ENCODE data around the gene ZNF584. TPM values are rescaled to one million over a fixed set of nuclear protein-coding genes. Genes with fewer than 3 reads are reported as not detected.
"Not testable (repeated sequence)": the region's sequence is repeated elsewhere in the genome, so short reads cannot be mapped to it uniquely, and the experiment has no call there.

The ZNF584 gene
- total RNA-seq, 1 donor from 2014 or later = 31.1 TPM

DNA sequence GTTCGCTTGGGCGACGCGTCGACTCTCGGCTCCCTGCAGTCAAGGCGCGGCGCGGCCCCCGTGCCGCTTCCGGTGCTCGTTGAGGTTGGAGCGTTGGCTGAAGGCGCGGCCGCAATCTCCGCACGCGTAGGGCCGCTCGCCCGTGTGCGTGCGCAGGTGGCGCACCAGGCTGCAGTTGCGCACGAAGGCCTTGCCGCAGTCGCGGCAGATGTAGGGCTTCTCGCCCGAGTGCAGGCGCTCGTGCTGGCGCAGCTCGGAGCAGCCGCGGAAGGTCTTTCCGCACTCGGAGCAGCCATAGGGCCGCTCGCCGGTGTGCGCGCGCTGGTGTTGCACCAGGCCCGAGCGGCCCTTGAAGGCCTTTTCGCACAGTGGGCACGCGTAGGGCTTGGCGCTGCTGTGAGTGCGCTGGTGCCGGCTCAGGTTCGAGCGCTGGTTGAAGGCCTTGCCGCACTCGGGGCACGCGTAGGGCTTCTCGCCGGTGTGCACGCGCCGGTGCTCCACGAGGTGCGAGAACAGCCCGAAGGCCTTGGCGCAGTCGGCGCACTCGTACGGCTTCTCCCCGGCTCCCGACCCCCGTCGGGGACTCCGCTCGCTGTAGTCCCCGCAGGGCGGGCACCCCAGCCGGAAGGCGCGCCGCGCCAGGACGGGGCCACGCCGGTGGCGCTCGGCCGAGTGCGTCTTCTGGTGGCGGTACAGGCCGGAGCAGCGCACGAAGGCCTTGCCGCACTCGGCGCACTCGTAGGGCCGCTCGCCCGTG lies 40.6 kb upstream of the ZNF584 start:
- Mint-ChIP-seq H3K36me3 (ENCODE audit: low read depth) (no peaks in the 10 kb centered on the region), H3K9me3 (no peaks in the 10 kb centered on the region), H3K4me3 (no peak overlapping the region), H3K27ac (ENCODE audit: unreplicated experiment) (no peak overlapping the region), H3K4me1 (no peaks in the 10 kb centered on the region), H3K27me3 (ENCODE audit: low read depth) (no peaks in the 10 kb centered on the region)
- TF ChIP-seq, protein P1, sequence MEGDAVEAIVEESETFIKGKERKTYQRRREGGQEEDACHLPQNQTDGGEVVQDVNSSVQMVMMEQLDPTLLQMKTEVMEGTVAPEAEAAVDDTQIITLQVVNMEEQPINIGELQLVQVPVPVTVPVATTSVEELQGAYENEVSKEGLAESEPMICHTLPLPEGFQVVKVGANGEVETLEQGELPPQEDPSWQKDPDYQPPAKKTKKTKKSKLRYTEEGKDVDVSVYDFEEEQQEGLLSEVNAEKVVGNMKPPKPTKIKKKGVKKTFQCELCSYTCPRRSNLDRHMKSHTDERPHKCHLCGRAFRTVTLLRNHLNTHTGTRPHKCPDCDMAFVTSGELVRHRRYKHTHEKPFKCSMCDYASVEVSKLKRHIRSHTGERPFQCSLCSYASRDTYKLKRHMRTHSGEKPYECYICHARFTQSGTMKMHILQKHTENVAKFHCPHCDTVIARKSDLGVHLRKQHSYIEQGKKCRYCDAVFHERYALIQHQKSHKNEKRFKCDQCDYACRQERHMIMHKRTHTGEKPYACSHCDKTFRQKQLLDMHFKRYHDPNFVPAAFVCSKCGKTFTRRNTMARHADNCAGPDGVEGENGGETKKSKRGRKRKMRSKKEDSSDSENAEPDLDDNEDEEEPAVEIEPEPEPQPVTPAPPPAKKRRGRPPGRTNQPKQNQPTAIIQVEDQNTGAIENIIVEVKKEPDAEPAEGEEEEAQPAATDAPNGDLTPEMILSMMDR (conservative IDR thresholded peaks at IDR 0.05) = no peak
- DNase-seq (ENCODE audit: low read depth, low spot score) = no peak

DNA sequence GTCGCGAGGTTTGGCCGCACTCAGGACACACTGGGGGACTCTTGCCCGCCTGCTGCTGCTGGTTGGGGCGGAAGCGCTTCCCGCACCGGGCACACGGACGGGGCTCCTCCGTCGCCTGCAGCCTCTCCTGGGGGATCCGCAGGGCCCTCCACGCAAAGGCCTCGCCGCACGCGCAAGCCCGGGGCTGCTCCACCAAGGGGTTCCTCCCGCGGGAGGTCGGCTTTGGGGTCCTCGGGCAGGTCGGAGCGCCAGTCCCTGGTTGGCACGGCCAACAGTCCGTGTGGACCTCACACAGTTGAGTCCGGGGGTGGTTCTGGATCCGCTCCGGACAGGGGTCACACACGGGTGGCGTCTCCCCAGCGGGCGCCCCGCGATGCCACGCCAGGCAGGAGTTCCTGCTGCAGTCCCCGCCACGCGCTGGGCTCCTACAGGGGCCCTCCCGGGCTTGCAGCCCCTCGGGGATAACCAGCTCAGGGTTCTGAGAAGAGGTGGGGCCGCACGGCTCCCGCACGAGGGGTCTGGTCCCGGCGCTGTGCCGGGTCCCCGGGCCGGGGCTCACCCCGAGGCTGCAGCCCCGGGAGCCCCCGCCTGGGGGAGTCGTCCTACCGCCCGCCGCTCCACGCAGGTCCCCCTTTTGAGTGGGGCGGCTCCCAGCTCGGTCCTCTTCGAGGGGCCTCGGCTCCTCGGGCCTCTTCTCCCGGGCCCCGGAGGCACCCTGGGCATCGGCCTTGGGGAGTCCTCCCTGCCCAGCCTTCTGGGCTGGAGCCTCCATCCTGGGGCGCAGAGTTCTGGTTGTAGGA lies 39.7 kb upstream of the ZNF584 start:
- TF ChIP-seq, protein P1 (conservative IDR thresholded peaks at IDR 0.05) = no peak
- Mint-ChIP-seq H3K27me3 (ENCODE audit: low read depth) (no peaks in the 10 kb centered on the region), H3K4me3 (no peak overlapping the region), H3K4me1 (no peaks in the 10 kb centered on the region), H3K9me3 (no peaks in the 10 kb centered on the region), H3K36me3 (ENCODE audit: low read depth) (no peaks in the 10 kb centered on the region), H3K27ac (ENCODE audit: unreplicated experiment) (no peak overlapping the region)
- no peak for DNase-seq (ENCODE audit: low read depth, low spot score)

DNA sequence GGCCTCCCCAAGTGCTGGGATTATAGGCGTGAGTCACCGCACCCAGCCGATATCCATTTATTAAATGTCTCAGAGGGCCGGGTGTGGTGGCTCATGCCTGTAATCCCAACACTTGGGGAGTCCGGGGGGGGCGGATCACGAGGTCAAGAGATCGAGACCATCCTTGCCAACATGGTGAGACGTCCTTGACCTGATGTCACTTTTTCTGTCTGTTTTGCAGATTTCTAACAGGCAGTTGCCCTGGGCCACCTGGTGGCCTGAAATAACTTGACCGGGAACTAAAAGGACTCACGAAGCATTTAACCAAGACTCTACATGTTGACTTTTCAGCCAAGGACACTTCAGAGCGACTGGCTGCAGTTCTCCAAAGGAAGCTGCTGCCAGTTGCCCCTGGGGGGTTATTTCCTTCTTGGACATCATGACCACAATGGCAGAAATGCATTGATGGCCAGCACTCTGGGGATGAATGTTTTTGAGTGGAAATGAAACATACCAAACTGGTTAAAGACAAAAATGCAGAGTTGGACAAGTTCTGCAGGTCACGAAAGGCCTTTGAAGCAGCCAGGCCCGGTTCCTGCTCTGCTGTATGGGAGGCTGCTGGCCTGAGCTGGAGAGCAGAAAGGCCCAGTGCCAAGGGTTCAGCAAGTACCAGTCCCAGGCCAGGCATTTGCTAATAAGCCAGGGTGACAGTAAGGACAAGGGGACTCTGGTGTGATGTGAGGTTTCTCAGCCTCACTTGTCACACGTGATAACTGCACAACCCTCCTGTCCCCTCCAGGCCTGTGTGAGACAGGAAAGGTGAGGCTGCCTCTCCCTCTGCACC lies 35.9 kb upstream of the ZNF584 start:
- TF ChIP-seq, protein P1 (conservative IDR thresholded peaks at IDR 0.05) = peak; percentile 41
- Mint-ChIP-seq H3K9me3 (no peaks in the 10 kb centered on the region), H3K27ac (ENCODE audit: unreplicated experiment) (no peak overlapping the region), H3K4me3 (no peak overlapping the region), H3K36me3 (ENCODE audit: low read depth) (no peaks in the 10 kb centered on the region), H3K4me1 (no peaks in the 10 kb centered on the region), H3K27me3 (ENCODE audit: low read depth) (no peaks in the 10 kb centered on the region)
- no peak for DNase-seq (ENCODE audit: low read depth, low spot score)

DNA sequence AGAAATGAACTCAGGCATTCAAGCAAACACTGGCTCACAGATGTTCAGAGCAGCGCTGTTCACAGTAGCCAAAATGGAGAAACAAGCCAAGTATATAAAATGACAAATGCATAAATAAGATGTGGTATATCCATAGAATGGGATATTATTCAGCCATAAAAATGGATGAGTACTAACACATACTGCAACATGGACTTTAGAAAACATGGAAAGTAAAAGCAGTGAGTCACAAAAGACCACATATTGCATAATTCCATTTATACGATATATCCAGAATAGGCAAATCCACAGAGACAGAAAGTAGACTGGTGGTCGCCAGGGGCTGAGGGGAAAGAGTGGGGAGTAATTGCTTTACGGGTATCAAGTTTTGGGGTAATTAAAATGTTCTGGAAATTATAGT lies 34.2 kb upstream of the ZNF584 start:
- Mint-ChIP-seq H3K36me3 (ENCODE audit: low read depth) (no peaks in the 10 kb centered on the region), H3K4me1 (no peaks in the 10 kb centered on the region), H3K27ac (ENCODE audit: unreplicated experiment) (no peak overlapping the region), H3K4me3 (peak overlapping the region; percentile 1), H3K27me3 (ENCODE audit: low read depth) (no peaks in the 10 kb centered on the region), H3K9me3 (no peaks in the 10 kb centered on the region)
- TF ChIP-seq, protein P1 (conservative IDR thresholded peaks at IDR 0.05) = no peak
- DNase-seq (ENCODE audit: low read depth, low spot score) = no peak

DNA sequence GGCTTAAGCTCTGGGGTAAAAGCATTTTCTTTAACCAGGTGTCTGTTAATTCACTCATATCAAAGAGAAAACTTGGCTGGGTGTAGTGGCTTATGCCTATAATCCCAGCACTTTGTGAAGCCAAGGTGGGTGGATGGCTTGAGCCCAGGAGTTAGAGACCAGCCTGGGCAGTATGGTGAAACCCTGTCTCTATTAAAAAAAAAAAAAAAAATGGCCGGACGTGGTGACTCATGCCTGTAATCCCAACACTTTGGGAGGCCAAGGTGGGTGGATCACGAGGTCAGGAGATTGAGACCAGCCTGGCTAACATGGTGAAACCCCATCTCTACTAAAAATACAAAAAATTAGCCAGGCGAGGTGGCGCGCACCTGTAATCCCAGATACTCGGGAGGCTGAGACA lies 31.7 kb upstream of the ZNF584 start:
- H3K9me3 Mint-ChIP-seq; H3K27ac Mint-ChIP-seq (ENCODE audit: unreplicated experiment); H3K27me3 Mint-ChIP-seq (ENCODE audit: low read depth); H3K36me3 Mint-ChIP-seq (ENCODE audit: low read depth); DNase-seq (ENCODE audit: low read depth, low spot score): not testable (repeated sequence)
- Mint-ChIP-seq H3K4me3 (peak overlapping the region; percentile 31), H3K4me1 (peaks cover 15% of the 10 kb centered on the region)
